ENCODE data around the gene PNLIPRP3. TPM values are rescaled to one million over a fixed set of nuclear protein-coding genes. Genes with fewer than 3 reads are reported as not detected.

PNLIPRP3 gene
- total and polyA plus RNA-seq, 2 of the 8 experiments (the other 6 are each of a cell fraction or from before 2014, with no cell fraction given) = not detected

- no peak for TF ChIP-seq CHD7 (IDR thresholded peaks at IDR 0.05; ENCODE audit: insufficient replicate concordance, low read length)
Observed at GRCh38 chr10:116511365-116511764, 83.7 kb downstream of the PNLIPRP3 start (continued).
